Caco-2 (cell line): ENCODE data around the gene YWHAH. TPM values are rescaled to one million over a fixed set of nuclear protein-coding genes. Genes with fewer than 3 reads are reported as not detected.

Source experiments
- BruUV-seq: library from RNA; stranded (reverse); fragments of 400-500 nt; replicated peaks from 2 replicates; lab custom pipeline; 2021; lab: Mats Ljungman, UMichigan
- CTCF ChIA-PET: fragments of 300-600 bp; sonication (Branson Sonifier 250); formaldehyde crosslinking; loops from one replicate; lab custom pipeline; 2022; ENCODE audit warnings: antibody characterized with exemption; lab: Charles Lee
- POLR2A ChIA-PET: fragments of 300-600 bp; sonication (Branson Sonifier 250); formaldehyde crosslinking; loops from one replicate; lab custom pipeline; 2022; ENCODE audit warnings: antibody characterized with exemption; lab: Charles Lee
- DNase-seq, 2 experiments: peaks; one replicate each; pipeline versions ENCODE4 v3.0.0 to v3.0.0-alpha.2; 2020 to 2022
- H3K27me3 ChIP-seq: replicated peaks from 2 replicates; pipeline ENCODE4 v1.6.0; 2011; ENCODE audit warnings: low read length; ENCODE audit not compliant: control insufficient read depth, insufficient read depth
- H3K36me3 ChIP-seq: 2 replicates; pipeline ENCODE4 v1.5.1; 2011; ENCODE audit warnings: low read length; ENCODE audit not compliant: control insufficient read depth, insufficient read depth
- H3K4me1 ChIP-seq: fragments of 250-450 bp; sonication (Bioruptor Pico); 2 replicates; pipeline ENCODE4 v1.5.1; 2020; ENCODE audit warnings: mild to moderate bottlenecking
- H3K4me3 ChIP-seq: 2 replicates; pipeline ENCODE4 v1.5.1; 2011; ENCODE audit warnings: low read depth, mild to moderate bottlenecking, control low read depth, low read length
- H3K9me3 ChIP-seq: fragments of 250-450 bp; sonication (Bioruptor Pico); 2 replicates; pipeline ENCODE4 v1.5.1; 2020; ENCODE audit warnings: mild to moderate bottlenecking, moderate library complexity
- H3K27ac Mint-ChIP-seq: one replicate; pipeline ENCODE4 v1.8.0; 2022; ENCODE audit warnings: mixed read lengths; ENCODE audit not compliant: unreplicated experiment
- H3K27me3 Mint-ChIP-seq: one replicate; pipeline ENCODE4 v1.8.0; 2022; ENCODE audit warnings: mixed read lengths; ENCODE audit not compliant: insufficient read depth, unreplicated experiment
- H3K36me3 Mint-ChIP-seq: one replicate; pipeline ENCODE4 v1.8.0; 2022; ENCODE audit warnings: mild to moderate bottlenecking, mixed read lengths; ENCODE audit not compliant: insufficient read depth, unreplicated experiment
- H3K4me1 Mint-ChIP-seq: one replicate; pipeline ENCODE4 v1.8.0; 2022; ENCODE audit warnings: low read depth, mixed read lengths; ENCODE audit not compliant: unreplicated experiment
- H3K4me3 Mint-ChIP-seq: one replicate; pipeline ENCODE4 v1.8.0; 2022; ENCODE audit warnings: mild to moderate bottlenecking, moderate library complexity, mixed read lengths; ENCODE audit not compliant: unreplicated experiment
- H3K9me3 Mint-ChIP-seq: one replicate; pipeline ENCODE4 v1.8.0; 2022; ENCODE audit warnings: mixed read lengths; ENCODE audit not compliant: unreplicated experiment
- CTCF ChIP-seq, 2 experiments: fragments of 200-600 bp in 1 of 2; IDR thresholded peaks; 1 replicate in 1 of 2; 2 replicates in 1 of 2; pipeline versions ENCODE4 v1.5.1 to v1.8.0; 2011 to 2022; ENCODE audit warnings: antibody characterized with exemption in 1 of 2, control low read depth in 1 of 2, inconsistent platforms in 1 of 2, low read depth in 1 of 2, low read length in 1 of 2, mild to moderate bottlenecking in 1 of 2, moderate library complexity in 1 of 2; ENCODE audit not compliant: insufficient read depth in 1 of 2, severe bottlenecking in 1 of 2, unreplicated experiment in 1 of 2
- intact Hi-C: fragments of 100-400 bp; cut with micrococcal nuclease; formaldehyde crosslinking; loops from one replicate; pipeline ENCODE4 v1.10.0; 2022; ENCODE audit not compliant: unreplicated experiment
- total RNA-seq: library from RNA; stranded (reverse); gene quantifications from 2 replicates; pipeline ENCODE4 v1.2.3, GENCODE V29; 2022

The YWHAH gene
- total RNA-seq, 1 experiment from 2014 or later: 135 TPM

DNA sequence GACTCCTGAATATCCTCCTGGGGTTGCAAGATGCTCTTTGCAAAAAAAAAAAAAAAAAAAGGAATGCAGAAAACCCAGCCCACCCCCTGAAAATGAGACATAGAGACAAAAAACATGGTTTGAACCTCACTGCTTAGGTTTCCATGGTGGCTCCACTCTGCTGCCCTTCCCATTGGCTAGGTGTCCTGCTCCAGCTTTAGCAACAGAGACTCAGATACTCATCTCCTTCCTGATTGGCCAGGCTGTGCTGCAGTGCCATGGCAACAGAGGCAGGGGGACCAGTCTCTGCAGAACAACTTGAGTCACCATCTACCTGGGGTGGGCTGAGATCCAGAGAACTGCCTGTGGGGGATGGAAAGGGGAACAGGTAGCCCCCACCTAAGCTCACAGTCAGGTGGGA lies 17.4 kb upstream of the YWHAH start:
- Histone ChIP-seq H3K9me3 (no peaks in the 10 kb centered on the region), H3K27me3 (no peaks in the 10 kb centered on the region), H3K4me3 (no peak overlapping the region), H3K36me3 (no peaks in the 10 kb centered on the region), H3K4me1 (no peaks in the 10 kb centered on the region)
- Mint-ChIP-seq H3K27ac (no peak overlapping the region), H3K4me1 (peaks cover 8% of the 10 kb centered on the region), H3K36me3 (no peaks in the 10 kb centered on the region), H3K9me3 (no peaks in the 10 kb centered on the region), H3K4me3 (no peak overlapping the region), H3K27me3 (peaks cover 3% of the 10 kb centered on the region)
- ChIA-PET POLR2A (no interaction called here), CTCF (no interaction called here)
- DNase-seq: no peak
- intact Hi-C loops: no loop called here
- no peak for TF ChIP-seq CTCF (IDR thresholded peaks at IDR 0.05; ENCODE audit: insufficient read depth in 1 of 2, low read depth in 1 of 2, low read length in 1 of 2, severe bottlenecking in 1 of 2, unreplicated experiment in 1 of 2)
- BruUV-seq: no TSS peak

GRCh38 chr22:31927562-31927961 lies 16.8 kb upstream of the YWHAH start:
- BruUV-seq: no TSS peak
- intact Hi-C loops: no loop called here

GRCh38 chr22:31929167-31929930 lies 15.0 kb upstream of the YWHAH start:
- Mint-ChIP-seq H3K27me3 (peaks cover 3% of the 10 kb centered on the region), H3K4me3 (no peak overlapping the region), H3K36me3 (no peaks in the 10 kb centered on the region), H3K4me1 (no peaks in the 10 kb centered on the region), H3K27ac (no peak overlapping the region), H3K9me3 (no peaks in the 10 kb centered on the region)
- CTCF ChIA-PET: no interaction called here
- H3K4me3 ChIP-seq: no peak overlapping the region
- no peaks in the 10 kb centered on the region for H3K9me3 ChIP-seq
- H3K27me3 ChIP-seq: no peaks in the 10 kb centered on the region
- TF ChIP-seq CTCF (IDR thresholded peaks at IDR 0.05; ENCODE audit: insufficient read depth in 1 of 2, low read depth in 1 of 2, low read length in 1 of 2, severe bottlenecking in 1 of 2, unreplicated experiment in 1 of 2): no peak
- no peaks in the 10 kb centered on the region for H3K4me1 ChIP-seq
- POLR2A ChIA-PET: interaction anchor here (0.6 to 0.7 kb wide), 2 partner anchors 53 to 186 kb away, joined by 3 to 7 read pairs; no protein-coding TSS in a partner anchor
- no peaks in the 10 kb centered on the region for H3K36me3 ChIP-seq
- BruUV-seq: no TSS peak
- no peak for DNase-seq
- intact Hi-C loops: no loop called here

More at GRCh38 chr22:31927562-31927961, 16.8 kb upstream of the YWHAH start:
- no peak for TF ChIP-seq CTCF (IDR thresholded peaks at IDR 0.05; ENCODE audit: insufficient read depth in 1 of 2, low read depth in 1 of 2, low read length in 1 of 2, severe bottlenecking in 1 of 2, unreplicated experiment in 1 of 2)
- Mint-ChIP-seq H3K27ac (no peak overlapping the region), H3K36me3 (no peaks in the 10 kb centered on the region), H3K27me3 (peaks cover 3% of the 10 kb centered on the region), H3K4me3 (no peak overlapping the region), H3K9me3 (no peaks in the 10 kb centered on the region), H3K4me1 (peaks cover 5% of the 10 kb centered on the region)
- Histone ChIP-seq H3K9me3 (no peaks in the 10 kb centered on the region), H3K36me3 (no peaks in the 10 kb centered on the region), H3K27me3 (no peaks in the 10 kb centered on the region), H3K4me1 (no peaks in the 10 kb centered on the region), H3K4me3 (no peak overlapping the region)
- ChIA-PET CTCF (no interaction called here), POLR2A (no interaction called here)
- no peak for DNase-seq
